HG02571 (cell line): ENCODE results near the gene NAPSA.
A peak's percentile ranks its signal among the peaks of the same experiment; 100 is the strongest.
"Not testable (repeated sequence)": the region's sequence is repeated elsewhere in the genome, so short reads cannot be mapped to it uniquely, and the experiment has no call there.

ENCODE experiments used
- ATAC-seq: cut with Tn5 transposase; IDR thresholded peaks from one replicate; pipeline ENCODE4 v1.9.1; 2021; ENCODE audit warnings: mild to moderate bottlenecking, moderate library complexity; ENCODE audit not compliant: unreplicated experiment

The NAPSA gene

DNA sequence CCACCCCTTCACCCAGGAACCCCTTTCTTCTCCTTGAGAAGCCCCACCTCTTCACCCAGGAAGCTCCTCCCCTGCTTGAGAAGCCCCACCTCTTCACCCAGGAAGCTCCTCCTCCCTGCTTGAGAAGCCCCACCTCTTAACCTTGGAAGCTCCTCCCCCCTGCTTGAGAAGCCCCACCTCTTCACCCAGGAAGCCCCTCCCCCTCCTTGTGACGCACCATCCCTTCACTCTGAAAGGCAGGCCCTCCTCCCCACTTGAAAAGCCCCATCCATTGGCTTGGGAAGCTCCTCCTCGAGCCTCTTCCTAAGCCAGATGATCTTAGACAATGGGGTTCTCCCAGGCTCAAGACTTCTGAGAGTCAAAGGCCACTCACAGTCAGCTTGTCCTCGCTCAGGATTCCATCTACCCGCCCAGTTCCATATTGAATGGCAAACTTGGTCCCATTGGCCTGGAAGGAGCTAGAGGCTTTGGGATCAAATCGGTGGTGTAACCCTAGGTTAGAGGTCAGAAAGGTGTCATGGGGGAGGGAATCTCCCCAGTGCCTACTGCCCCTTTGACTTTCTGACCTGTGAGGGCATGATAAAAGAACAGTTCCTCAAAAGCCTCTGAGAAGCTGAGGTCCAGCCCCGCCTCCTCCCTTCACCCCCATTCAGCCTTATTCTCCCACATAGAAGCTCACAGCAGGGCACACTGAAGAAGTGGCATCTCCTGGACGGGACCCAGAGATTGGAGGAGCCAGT lies 4.0 kb downstream of the NAPSA start:
- no peak for ATAC-seq

DNA sequence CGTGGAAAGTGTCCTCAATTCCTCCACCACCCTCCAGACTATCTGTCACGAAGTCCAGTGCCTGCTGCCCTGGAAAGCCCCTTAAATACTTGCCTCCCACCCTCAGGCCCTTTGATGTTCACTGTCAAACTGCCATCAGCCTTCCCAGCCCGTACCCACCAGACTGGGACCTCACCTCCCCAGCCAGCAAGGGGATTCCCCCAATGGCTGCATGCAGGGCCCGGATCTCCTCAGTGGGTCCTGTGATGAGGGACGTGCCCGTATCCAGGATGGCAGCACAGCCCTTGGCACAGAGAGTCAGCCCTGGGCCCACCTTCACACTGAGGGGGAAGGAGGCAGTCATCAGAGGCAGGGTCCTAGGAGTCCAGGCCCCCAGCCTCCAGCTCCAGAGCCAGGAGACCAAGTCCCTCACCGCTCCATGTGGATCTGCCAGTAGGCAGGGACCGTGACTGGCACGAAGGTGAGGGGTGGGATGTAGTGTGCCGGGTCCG lies 6.1 kb downstream of the NAPSA start:
- ATAC-seq: no peak

DNA sequence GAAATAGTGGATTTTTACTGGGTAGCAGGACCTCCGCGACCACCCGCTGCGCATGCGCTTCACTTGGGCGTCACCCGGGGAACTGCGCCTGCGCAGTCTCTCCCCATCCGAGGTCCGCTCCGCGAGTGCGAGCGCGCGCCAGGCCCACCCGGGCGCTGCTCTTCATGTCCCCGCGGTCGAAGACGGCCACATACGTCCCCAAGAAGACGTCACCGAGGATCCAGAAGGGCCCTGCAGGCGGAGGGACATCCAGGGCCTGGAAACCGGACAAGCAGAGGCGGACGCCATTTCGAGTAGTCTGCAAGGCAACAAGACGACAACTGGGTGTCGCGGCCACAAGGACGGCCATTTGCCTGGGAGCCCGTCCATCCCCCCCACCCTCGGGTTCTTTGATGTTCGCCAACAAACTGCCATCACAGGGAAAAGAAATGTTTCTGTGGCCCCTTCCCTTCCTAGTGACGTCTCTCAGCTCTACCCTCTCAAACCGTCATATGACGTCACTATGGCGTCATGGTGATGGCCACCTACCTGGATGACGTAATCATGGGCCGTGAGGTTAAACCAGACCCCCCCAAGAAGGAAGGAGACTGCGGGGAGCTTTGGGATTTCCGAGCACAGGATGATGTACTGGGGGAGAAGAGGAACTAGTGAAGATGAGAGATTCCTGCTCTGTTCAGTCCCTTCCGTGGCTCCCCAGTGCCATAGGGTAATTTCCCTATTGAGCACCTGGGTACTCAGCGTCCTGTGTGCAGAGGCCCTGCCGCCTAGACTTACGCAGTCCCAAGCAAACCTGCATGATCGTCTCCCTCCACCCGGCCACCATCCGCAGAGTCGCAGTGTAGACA lies 6.7 kb downstream of the NAPSA start:
- no peak for ATAC-seq

DNA sequence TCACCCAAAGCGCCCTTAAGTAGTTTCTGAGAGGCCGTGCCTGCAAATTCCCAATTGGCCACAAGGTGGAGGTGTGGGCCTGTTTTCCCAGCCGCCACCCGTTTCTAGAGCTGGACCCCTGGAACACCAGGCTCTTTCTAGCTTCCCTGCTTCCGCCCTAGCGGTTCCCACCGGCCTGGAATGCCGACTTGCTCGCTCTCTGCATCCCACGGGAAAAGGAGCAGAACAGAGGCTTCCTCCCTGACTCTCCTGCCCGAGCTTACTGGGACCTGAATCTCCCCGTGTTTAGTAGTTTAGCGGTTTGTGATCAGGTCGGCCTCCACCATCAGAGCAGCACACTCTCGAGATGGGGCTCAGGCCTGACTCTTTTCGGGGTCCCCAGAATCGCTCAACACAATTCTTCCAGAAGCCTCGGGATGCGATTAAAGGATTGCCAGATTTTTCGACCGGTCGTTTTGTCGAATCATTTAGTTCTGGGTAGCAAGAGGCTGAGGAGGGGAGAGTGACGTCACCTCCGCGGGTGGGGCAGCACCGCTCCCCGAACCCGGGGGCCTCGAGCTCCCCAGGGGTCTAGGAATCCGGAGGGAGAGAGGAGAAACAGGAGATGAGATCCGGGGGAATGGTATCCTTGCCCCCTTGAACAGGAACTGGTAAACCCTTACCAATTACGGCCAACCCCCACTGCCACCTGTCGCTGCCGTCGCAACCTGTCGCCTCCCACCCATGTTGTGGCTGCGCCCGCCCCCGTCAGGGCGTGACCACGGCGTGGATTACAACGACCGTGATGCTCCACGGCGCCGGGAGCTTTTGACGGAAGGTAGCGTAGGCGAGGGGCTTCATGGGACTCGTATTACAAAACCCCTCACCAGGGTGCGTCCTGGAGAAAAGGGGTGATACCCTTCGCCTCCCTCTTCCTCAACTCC lies 8.0 kb downstream of the NAPSA start:
- ATAC-seq: no peak

DNA sequence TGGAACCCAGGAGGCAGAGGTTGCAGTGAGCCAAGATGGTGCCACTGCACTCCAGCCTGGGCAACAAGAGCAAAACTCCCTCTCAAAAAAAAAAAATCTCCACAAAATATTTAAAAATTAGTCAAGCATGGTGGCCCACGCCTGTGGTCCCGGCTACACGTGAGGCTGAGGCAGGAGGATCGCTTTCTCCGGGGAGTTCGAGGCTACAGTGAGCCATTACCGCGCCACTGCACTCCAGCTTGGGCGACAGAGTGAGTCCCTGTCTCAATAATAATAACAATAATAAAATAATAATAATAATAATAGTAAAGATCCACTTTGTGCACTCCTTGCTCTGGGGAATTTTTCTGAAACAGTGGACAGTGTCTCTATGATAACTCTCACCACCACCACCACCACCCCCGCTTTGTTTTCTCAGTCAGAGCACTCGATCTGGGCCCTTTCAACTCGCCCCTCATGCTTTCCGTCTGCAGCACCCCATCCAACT lies 8.7 kb downstream of the NAPSA start:
- ATAC-seq: no peak

DNA sequence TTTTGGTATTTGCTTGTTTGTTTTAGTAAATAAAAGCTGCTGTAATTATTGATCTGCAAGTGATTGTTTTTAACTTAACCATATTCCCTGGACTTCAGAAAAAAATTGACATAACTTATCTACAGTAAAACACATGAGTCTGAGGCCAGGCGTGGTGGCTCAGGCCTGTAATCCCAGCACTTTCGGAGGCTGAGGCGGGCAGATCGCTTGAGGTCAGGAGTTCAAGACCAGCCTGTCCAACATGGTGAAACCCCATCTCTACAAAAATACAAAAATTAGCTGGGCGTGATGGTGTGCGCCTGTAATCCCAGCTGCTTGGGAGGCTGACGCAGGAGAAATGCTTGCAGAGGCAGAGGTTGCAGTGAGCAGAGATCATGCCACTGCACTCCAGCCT lies 12.0 kb downstream of the NAPSA start:
- not testable (repeated sequence) for ATAC-seq

DNA sequence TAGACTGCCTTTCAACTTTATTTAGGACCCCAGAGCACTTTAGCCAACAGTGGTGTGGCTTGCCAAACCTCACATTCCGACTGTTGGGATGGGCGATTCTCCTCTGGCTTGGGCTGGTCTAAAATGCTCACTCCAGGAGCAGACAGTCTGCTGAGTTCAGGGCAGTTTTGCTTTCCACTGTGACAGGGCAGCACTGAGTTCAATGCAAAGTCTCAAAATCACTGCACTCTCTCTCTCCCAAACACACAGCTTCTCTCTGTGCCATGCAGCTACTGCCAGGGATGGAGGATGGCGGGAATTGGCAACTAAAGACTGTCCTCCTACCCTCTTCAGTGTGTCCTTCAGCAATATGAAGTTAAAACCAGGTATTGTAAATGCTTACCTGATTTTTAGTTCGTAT lies 13.2 kb downstream of the NAPSA start:
- ATAC-seq: no peak

DNA sequence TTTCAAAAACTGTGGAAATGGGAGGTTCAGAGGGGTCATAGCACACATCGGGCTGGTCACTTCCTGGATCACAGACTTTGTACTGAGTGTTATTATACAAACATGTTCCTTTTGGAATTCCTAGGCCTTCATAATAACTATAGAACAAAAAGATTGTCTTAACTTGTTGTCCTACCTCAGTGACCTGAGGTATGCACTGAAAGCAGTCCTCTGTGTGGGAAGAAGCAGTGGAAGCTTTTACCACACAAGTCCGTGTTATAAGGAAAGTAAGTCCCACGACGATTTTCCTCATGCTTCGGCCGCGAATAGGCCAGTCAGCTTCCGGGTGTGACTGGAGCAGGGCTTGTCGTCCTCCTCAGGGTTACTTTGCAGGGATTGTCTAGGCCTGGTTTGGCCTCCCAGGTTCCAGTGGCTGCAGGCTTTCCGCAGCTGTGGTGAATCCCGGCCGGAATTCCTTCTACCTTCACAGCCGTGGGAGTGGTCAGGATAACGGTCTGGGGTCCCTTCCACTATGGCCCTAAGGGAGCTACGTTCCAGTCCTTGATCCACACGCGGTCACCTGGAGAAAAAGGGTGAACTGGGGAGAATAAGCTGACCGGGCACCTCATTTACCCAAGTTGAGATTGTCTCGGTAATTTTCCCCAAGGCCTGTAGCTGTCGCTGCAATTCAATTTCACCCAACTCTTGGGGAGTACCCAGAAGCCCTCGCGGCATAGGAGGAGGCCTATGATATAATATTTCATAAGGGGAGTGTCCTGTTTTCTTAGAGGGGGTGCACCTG lies 16.0 kb downstream of the NAPSA start:
- ATAC-seq: no peak

DNA sequence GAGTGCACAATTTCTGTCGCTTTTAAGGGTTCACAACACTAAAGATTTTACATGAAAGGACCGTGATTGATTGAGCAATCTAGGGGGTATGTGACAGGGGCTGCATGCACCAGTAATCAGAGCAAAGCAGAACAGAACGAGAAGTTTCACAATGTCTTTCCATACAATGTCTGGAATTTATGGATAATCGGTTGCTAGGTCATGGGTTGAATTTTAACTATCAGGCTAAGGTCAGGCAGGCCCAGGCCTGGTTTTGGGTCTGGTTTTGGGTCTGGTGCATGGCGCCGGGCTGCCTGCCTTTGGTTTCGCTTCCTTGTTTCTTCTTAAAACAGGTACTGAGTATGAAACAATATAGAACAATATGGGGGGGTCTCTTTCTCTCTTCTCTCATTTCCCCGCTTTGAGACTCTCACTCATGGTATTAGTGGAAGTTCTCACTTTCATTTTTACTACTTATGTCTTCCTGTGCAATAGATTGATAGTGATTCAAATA lies 18.3 kb downstream of the NAPSA start:
- not testable (repeated sequence) for ATAC-seq

DNA sequence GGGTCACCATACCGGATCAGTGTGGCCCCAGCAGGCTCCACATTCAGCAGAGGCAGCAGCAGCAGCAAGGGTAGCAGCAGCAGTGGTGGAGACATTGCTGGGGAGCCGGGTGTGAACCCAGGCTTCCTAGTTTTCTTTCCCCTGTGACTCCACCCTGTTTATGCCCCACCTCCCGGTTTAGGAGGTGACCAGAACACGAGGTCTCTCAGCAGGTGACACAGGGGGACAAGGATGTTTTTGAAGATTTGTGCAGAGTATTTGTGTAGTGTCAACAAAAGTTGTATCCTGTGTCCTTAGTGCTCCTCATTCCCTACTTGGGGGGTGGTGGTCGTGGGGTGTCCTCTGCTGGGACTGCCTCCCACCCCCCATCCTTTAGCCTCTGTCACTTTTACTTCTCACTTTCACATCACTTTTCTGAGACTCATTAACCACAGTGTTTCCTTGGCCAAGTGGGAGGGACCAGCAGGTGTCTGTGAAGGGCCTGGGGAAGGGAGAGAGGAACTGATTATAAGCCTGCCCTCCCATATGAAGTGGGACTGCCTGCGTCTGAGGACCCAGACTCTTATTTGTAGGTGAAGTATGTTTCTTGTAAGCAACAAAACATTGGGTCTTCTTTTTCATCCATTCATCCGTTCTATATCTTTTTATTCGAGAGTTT lies 20.6 kb downstream of the NAPSA start:
- no peak for ATAC-seq

DNA sequence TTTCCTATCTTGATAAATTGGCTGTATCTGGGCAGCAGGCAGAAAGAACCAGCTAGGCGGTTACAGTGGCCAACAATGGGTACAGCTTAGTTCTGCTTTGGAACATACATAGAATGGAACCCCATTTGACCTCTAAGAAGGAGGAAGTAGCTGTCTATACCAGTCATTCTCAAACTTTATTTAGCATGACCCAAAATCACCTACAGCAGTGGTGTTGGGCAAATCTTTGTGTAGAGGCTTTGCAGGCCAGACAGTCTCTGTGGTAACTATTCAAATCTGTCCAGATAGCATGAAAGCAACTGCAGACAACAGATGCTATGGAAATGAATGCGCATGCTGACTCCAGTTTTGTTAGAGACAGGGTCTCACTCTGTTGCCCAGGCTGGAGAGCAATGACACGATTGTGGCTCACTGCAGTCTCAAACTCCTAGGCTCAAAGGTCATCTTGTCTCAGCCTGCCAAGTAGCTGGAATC lies 24.3 kb downstream of the NAPSA start:
- peak; percentile 57 for ATAC-seq

DNA sequence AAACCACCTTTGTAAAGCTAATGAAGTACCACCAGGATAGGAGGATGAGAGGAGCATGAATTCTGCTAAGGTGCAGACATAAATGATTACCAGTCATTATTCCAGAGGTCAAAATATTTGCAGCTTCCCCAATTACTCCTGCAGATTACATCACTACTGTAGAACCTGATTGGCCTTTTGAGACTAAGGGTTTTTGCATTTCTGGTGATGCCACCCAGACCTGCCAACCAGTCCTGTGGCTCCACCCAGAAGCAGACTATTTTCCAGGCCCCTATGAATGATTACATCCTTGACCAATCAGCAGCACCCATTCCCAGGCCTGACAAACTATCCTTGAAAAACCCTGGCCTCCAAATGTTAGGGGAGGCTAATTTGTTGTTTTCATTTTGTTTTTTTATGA lies 25.1 kb downstream of the NAPSA start:
- no peak for ATAC-seq

DNA sequence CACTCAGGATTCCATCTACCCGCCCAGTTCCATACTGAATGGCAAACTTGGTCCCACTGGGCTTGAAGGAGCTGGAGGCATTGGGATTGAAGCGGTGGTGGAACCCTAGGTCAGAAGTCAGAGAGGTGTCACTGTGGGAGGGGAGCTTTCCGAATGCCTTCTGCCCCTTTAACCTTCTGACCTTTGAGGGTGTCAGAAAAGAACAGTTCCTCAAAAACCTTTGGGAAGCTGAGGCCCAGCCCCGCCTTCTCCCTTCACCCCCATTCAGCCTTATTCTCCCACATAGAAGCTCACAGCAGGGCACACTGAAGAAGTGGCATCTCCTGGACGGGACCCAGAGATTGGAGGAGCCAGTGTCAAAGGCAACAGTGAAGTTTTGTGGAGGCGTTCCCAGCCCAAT lies 28.4 kb downstream of the NAPSA start:
- ATAC-seq: not testable (repeated sequence)

DNA sequence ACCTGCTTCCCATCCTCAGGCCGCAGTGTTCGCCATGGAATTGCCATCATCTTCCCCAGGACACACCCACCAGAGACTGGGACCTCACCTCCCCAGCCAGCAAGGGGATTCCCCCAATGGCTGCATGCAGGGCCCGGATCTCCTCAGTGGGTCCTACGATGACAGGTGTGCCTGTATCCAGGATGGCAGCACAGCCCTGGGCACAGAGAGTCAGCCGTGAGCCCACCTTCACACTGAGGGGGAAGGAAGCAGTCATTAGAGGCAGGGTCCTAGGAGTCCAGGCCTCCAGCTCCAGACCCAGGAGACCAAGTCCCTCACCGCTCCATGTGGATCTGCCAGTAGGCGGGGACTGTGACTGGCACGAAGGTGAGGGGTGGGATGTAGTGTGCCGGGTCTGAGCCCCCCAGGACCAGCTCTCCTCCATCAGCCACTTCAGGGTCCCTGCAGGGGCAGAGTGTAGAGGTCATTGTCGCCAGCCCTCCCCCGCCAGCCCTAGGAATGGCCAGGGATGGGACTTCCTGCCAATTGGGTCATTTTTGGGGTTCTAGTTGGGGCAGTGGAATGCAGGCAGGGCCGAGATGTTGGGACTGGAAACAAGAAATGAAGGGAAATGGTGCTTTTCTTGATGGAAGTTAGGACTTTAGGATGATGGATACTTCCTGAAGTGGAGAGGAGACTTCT lies 30.6 kb downstream of the NAPSA start:
- ATAC-seq: no peak

DNA sequence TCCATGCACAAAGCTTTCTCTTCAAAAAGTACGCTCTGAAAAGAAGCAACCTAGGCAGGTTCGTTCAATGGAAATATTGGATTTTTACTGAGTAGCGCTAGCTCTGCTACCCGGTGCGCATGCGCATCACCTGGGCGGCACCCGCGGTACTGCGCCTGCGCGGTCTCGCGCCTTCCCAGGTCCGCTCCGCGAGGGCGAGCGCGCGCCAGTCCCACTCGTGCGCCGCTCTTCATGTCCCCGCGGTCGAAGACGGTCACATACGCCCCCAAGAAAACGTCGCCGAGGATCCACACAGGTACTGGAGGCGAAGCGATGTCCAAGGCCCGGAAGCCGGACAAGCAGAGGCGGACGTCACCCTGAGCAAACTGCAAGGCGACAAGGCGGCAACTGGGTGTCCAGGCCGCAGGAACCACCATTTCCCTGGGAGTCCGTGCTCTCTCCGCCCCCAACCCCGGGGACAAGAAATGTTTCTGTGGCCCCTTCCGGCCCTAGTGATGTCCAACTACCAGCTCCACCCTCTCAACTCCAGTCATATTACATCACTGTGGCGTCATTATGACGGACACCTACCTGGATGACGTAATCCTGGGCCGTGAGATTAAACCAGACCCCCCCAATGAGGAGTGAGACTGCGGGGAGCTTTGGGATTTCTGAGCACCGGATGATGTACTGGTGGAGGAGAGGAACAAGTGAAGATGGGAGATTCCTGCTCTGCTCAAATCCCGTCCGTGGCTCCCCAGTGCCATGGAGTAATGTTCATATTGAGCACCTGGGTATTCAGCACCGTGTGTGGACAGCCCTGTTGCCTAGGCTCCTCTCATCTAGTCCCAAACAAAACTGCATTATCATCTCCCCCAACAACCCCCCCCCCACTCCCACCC lies 31.5 kb downstream of the NAPSA start:
- ATAC-seq: peak; percentile 26

DNA sequence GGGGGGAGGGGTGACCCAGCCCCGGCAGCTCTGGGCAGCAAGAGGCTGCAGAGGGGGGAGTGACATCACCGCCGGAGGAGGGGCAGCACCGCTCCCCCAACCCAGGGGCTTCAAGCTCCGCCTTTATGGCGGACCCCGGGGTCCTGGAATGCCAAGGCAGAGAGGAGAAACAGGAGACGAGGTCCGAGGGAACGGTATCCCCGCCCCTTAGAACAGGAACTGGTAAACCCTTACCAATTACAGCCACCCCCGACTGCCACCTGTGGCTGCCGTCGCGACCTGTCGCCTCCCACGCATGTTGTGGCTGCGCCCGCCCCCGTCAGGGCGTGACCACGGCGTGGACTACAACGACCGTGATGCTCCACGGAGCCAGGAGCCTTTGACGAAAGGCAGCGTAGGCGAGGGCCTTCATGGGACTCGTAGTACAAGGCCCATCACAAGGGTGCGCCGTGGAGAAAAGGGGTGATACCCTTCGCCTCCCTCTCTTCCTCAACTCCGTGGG lies 32.2 kb downstream of the NAPSA start:
- ATAC-seq: peak; percentile 42

DNA sequence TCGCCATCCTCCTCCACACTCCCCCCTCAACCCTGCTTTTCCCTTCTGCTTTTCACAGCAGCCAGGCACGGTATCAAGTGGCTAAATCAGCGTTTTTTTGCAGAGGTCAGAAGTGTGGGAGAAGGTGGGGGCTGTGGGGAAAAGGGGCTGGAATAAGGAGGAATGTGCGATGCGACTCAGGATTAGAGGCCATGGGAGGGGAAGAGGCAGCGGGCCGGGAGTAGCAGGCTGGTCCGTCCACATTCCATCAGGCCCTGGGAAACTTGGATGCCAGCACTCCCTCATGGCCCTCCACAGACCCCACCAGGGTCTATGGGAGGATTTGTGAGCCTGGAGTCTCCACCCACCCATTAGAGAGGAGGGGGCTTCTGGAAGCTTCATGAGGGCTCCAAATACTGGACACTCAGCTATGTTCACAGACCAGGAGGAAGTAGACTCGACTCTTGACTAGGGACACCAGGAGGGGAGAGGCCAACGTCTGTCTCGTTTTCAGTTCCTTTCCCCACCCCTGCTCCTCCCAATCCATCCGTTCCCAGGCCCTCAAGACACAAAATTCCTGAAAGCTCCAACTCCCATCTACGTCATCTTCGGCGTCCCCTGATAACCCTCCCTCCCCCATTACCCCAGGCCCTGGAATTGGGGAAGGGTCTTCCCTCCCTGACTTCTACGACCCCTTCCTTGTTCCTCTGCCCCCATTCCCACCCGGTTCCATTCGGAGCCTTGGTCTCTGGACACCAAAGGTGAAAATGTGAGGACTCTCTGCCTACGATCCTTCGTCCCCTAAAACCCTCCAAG lies 33.0 kb downstream of the NAPSA start:
- no peak for ATAC-seq
